GM13977 (cell line): ENCODE measurements around the gene NPHP4.

Experiments
- DNase-seq: peaks from one replicate; pipeline ENCODE4 v3.0.0; 2012; ENCODE audit warnings: low spot score
- CTCF ChIP-seq: IDR thresholded peaks from 2 replicates; pipeline ENCODE4 v1.5.1; 2012; ENCODE audit warnings: mild to moderate bottlenecking, control low read depth; ENCODE audit not compliant: insufficient read depth; ENCODE audit errors: extremely low read depth, missing control alignments
- in situ Hi-C: fragments of 300-500 bp; cut with MboI; formaldehyde crosslinking; loops from one replicate; pipeline ENCODE4 v1.12.0; 2022; ENCODE audit warnings: low sequenced_read_pairs, low pct_unique_long_range_greater_than_20kb, mixed read lengths, inconsistent platforms; ENCODE audit not compliant: unreplicated experiment

NPHP4 gene

GRCh38 chr1:6004412-6005123 lies 12.3 kb upstream of the NPHP4 start:
- in situ Hi-C loops = no loop called here
- TF ChIP-seq CTCF = no peak
- no peak for DNase-seq

- DNase-seq = no peak
- in situ Hi-C loops = no loop called here
- no peak for TF ChIP-seq CTCF
These were observed 11.6 kb upstream of the NPHP4 start for GRCh38 chr1:6003568-6004411.

- TF ChIP-seq CTCF = no peak
- in situ Hi-C loops = no loop called here
- DNase-seq = no peak
These were observed 10.7 kb upstream of the NPHP4 start for GRCh38 chr1:6002714-6003501.

GRCh38 chr1:6001992-6002576 lies 9.9 kb upstream of the NPHP4 start:
- no peak for DNase-seq
- TF ChIP-seq CTCF = no peak
- in situ Hi-C loops = no loop called here

- TF ChIP-seq CTCF = no peak
- in situ Hi-C loops = no loop called here
- DNase-seq = no peak
These were observed 8.4 kb upstream of the NPHP4 start for GRCh38 chr1:6000444-6001288.
